OCI-LY1 (cell line): ENCODE measurements around the gene IFNGR1.
"Not testable (repeated sequence)": the region's sequence is repeated elsewhere in the genome, so short reads cannot be mapped to it uniquely, and the experiment has no call there.

ENCODE experiments used
- H2AFZ ChIP-seq: fragments of 200-600 bp; sonication (generic), shearing (Covaris generic); 2 replicates; pipeline ENCODE4 v1.6.0; 2014; ENCODE audit warnings: antibody characterized with exemption, mild to moderate bottlenecking, low read length
- H3F3A ChIP-seq: fragments of 200-600 bp; sonication (generic), shearing (Covaris generic); 2 replicates; pipeline ENCODE4 v1.6.0; 2014; ENCODE audit warnings: mild to moderate bottlenecking, antibody characterized with exemption, low read length, moderate library complexity; ENCODE audit not compliant: insufficient read depth
- H3K27ac ChIP-seq: fragments of 200-600 bp; sonication (generic); 2 replicates; pipeline ENCODE4 v1.5.1; 2014; ENCODE audit warnings: low read length, mixed run types, mild to moderate bottlenecking, low read depth; ENCODE audit not compliant: poor library complexity, severe bottlenecking
- H3K27me3 ChIP-seq: fragments of 200-600 bp; sonication (generic); 2 replicates; pipeline ENCODE4 v1.6.0; 2014; ENCODE audit warnings: antibody characterized with exemption, mild to moderate bottlenecking, low read length, moderate library complexity; ENCODE audit not compliant: insufficient read depth
- H3K36me3 ChIP-seq: fragments of 200-600 bp; sonication (generic); 2 replicates; pipeline ENCODE4 v1.6.1; 2014; ENCODE audit warnings: mild to moderate bottlenecking, antibody characterized with exemption, low read length, moderate library complexity, mixed read lengths; ENCODE audit not compliant: insufficient read depth
- H3K4me1 ChIP-seq: fragments of 200-600 bp; sonication (generic); 2 replicates; pipeline ENCODE4 v1.5.1; 2014; ENCODE audit warnings: mild to moderate bottlenecking, low read length, moderate library complexity; ENCODE audit not compliant: insufficient read depth, severe bottlenecking
- H3K4me2 ChIP-seq: fragments of 200-600 bp; sonication (generic), shearing (Covaris generic); 2 replicates; pipeline ENCODE4 v1.6.1; 2014; ENCODE audit warnings: low read length
- H3K4me3 ChIP-seq: fragments of 200-600 bp; sonication (generic); 2 replicates; pipeline ENCODE4 v1.5.1; 2014; ENCODE audit warnings: low read length, low read depth, mild to moderate bottlenecking, mixed read lengths; ENCODE audit not compliant: poor library complexity, severe bottlenecking
- H3K79me2 ChIP-seq: fragments of 200-600 bp; shearing (Covaris generic); 2 replicates; pipeline ENCODE4 v1.6.1; 2016; ENCODE audit warnings: mixed run types, low read length, mixed read lengths; ENCODE audit not compliant: insufficient read depth
- H3K9ac ChIP-seq: fragments of 200-600 bp; sonication (generic), shearing (Covaris generic); 2 replicates; pipeline ENCODE4 v1.6.1; 2014; ENCODE audit warnings: mild to moderate bottlenecking, low read length, mixed read lengths
- H3K9me2 ChIP-seq: fragments of 200-600 bp; sonication (generic), shearing (Covaris generic); 2 replicates; pipeline ENCODE4 v1.6.1; 2014; ENCODE audit warnings: low read depth, mild to moderate bottlenecking, low read length, mixed read lengths
- H3K9me3 ChIP-seq: fragments of 200-600 bp; shearing (Covaris generic); 2 replicates; pipeline ENCODE4 v1.6.1; 2014; ENCODE audit warnings: low read length, mixed read lengths
- H4K20me1 ChIP-seq: fragments of 200-600 bp; sonication (generic), shearing (Covaris generic); 2 replicates; pipeline ENCODE4 v1.6.0; 2016; ENCODE audit warnings: mild to moderate bottlenecking, low read length; ENCODE audit not compliant: insufficient read depth
- EZH2 ChIP-seq: fragments of 200-600 bp; sonication (generic), shearing (Covaris generic); IDR thresholded peaks from 2 replicates; pipeline ENCODE4 v1.8.0; 2017; ENCODE audit warnings: borderline replicate concordance, mixed run types, mild to moderate bottlenecking, antibody characterized with exemption, low read length, moderate library complexity, mixed read lengths
- TF ChIP-seq, protein P1 (sequence below): fragments of 200-600 bp; sonication (generic), shearing (Covaris generic); IDR thresholded peaks from 2 replicates; pipeline ENCODE4 v1.5.1; 2017; ENCODE audit warnings: mild to moderate bottlenecking, antibody characterized with exemption, low read length, moderate library complexity, mixed read lengths

Gene IFNGR1

DNA sequence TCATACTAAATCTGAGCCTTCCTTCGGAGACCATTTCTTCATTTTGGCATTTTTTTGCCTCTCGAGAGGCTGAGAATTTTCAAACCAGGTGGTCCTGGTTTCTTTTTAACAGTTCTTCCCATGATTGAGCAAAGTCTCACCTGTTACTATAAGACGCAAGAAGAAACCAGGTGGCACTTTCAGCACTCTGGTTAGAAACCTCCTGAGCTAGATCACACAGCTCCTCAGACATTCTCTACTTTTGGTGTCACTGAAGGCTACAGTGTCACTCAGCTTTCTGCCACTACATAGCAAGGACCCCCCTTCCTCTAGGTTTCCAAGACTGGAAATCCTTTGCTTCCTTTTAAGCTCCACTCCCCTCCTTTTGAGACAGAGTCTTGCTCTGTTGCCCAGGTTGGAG lies 7.3 kb downstream of the IFNGR1 start:
- peaks cover 8% of the 10 kb centered on the region; the same call in 1 of the 2 replicates for H3K9me3 ChIP-seq
- H3K36me3 ChIP-seq = peaks cover 18% of the 10 kb centered on the region
- H4K20me1 ChIP-seq = no peaks in the 10 kb centered on the region
- TF ChIP-seq, protein P1, sequence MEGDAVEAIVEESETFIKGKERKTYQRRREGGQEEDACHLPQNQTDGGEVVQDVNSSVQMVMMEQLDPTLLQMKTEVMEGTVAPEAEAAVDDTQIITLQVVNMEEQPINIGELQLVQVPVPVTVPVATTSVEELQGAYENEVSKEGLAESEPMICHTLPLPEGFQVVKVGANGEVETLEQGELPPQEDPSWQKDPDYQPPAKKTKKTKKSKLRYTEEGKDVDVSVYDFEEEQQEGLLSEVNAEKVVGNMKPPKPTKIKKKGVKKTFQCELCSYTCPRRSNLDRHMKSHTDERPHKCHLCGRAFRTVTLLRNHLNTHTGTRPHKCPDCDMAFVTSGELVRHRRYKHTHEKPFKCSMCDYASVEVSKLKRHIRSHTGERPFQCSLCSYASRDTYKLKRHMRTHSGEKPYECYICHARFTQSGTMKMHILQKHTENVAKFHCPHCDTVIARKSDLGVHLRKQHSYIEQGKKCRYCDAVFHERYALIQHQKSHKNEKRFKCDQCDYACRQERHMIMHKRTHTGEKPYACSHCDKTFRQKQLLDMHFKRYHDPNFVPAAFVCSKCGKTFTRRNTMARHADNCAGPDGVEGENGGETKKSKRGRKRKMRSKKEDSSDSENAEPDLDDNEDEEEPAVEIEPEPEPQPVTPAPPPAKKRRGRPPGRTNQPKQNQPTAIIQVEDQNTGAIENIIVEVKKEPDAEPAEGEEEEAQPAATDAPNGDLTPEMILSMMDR = no peak
- no peak for TF ChIP-seq EZH2
- peaks cover 31% of the 10 kb centered on the region for H3K79me2 ChIP-seq
- H3K4me2 ChIP-seq = no peak overlapping the region
- H2AFZ ChIP-seq = no peak overlapping the region
- peaks cover 14% of the 10 kb centered on the region for H3K4me1 ChIP-seq
- no peak overlapping the region for H3K4me3 ChIP-seq
- no peaks in the 10 kb centered on the region for H3K9me2 ChIP-seq
- H3K27ac ChIP-seq = no peak overlapping the region
- H3K27me3 ChIP-seq = no peaks in the 10 kb centered on the region
- no peaks in the 10 kb centered on the region for H3F3A ChIP-seq
- no peak overlapping the region for H3K9ac ChIP-seq

DNA sequence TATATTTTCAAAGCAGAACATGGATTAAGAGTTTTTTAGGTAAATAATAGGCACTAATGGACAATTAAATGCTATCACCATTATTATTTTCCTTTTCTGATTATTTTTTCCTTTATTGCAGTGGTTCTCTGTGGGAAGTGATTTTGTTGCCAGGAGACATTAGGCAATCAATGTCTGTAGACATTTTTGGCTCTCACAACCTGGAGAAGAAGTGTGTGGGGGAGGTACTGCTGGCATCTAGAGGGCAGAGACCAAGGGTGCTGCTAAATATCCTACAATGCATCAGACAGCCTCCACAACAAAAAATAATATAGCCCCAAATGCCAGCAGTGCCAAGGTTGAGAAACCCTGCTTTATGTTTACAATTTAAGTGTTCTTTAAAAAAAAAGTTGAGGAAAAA lies 8.3 kb downstream of the IFNGR1 start:
- no peak overlapping the region for H3K4me3 ChIP-seq
- H3K4me1 ChIP-seq = peaks cover 7% of the 10 kb centered on the region
- H4K20me1 ChIP-seq = no peaks in the 10 kb centered on the region
- H3K9ac ChIP-seq = no peak overlapping the region
- no peak overlapping the region for H3K4me2 ChIP-seq
- H3K79me2 ChIP-seq = peaks cover 25% of the 10 kb centered on the region
- H3K36me3 ChIP-seq = peaks cover 26% of the 10 kb centered on the region
- TF ChIP-seq, protein P1 = no peak
- TF ChIP-seq EZH2 = no peak
- no peaks in the 10 kb centered on the region for H3K9me2 ChIP-seq
- no peak overlapping the region for H3K27ac ChIP-seq
- H3F3A ChIP-seq = no peaks in the 10 kb centered on the region
- peaks cover 8% of the 10 kb centered on the region; the same call in 1 of the 2 replicates for H3K9me3 ChIP-seq
- H3K27me3 ChIP-seq = no peaks in the 10 kb centered on the region
- no peak overlapping the region for H2AFZ ChIP-seq

DNA sequence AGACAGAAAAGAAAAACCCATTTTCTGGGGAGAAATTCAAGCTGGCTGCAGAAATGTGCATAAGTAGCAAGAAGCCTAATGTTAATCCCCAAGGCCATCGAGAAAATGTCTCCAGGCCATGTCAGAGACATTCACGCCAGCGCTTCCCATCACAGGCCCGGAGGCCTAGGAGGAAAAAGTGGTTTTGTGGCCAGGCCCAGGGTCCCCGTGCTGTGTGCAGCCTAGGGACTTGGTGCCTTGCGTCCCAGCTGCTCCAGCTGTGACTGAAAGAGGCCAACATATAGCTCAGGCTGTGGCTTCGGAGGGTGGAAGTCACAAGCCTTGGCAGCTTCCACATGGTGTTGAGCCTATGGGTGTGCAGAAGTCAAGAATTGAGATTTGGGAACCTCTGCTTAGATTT lies 10.9 kb downstream of the IFNGR1 start:
- H3K27me3 ChIP-seq = no peaks in the 10 kb centered on the region
- no peaks in the 10 kb centered on the region for H3F3A ChIP-seq
- no peaks in the 10 kb centered on the region for H4K20me1 ChIP-seq
- H3K79me2 ChIP-seq = peaks cover 17% of the 10 kb centered on the region
- H3K4me2 ChIP-seq = no peak overlapping the region
- H3K27ac ChIP-seq = no peak overlapping the region
- TF ChIP-seq, protein P1 = no peak
- no peak for TF ChIP-seq EZH2
- H3K9me3 ChIP-seq = peaks cover 8% of the 10 kb centered on the region; the same call in 1 of the 2 replicates
- H3K9me2 ChIP-seq = no peaks in the 10 kb centered on the region
- H3K4me1 ChIP-seq = peaks cover under 1% of the 10 kb centered on the region
- no peak overlapping the region for H3K9ac ChIP-seq
- no peak overlapping the region for H3K4me3 ChIP-seq
- peaks cover 41% of the 10 kb centered on the region for H3K36me3 ChIP-seq
- H2AFZ ChIP-seq = no peak overlapping the region

DNA sequence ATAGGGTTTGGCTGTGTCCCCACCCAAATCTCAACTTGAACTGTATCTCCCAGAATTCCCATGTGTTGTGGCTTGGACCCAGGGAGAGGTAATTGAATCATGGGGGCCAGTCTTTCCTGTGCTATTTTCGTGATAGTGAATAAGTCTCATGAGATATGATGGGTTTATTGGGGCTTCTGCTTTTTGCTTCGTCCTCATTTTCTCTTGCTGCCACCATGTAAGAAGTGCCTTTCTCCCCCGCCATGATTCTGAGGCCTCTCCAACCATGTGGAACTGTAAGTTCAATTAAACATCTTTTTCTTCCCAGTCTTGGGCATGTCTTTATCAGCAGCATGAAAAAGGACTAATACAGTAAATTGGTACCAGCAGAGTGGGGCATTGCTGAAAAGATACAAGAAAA lies 11.7 kb downstream of the IFNGR1 start:
- H3K79me2 ChIP-seq = peaks cover 11% of the 10 kb centered on the region; the same call in 1 of the 2 replicates

More for the DNA sequence above, 11.7 kb downstream of the IFNGR1 start:
- H3K9me2 ChIP-seq, H3K9me3 ChIP-seq, H3K4me1 ChIP-seq, H3K4me3 ChIP-seq, H4K20me1 ChIP-seq, H3F3A ChIP-seq, H3K9ac ChIP-seq, H3K4me2 ChIP-seq, H3K27me3 ChIP-seq, H3K27ac ChIP-seq, H2AFZ ChIP-seq: not testable (repeated sequence)
- H3K36me3 ChIP-seq = peaks cover 46% of the 10 kb centered on the region
